OCI-LY7 (cell line): ENCODE results near the gene IL6R. TPM values are rescaled to one million over a fixed set of nuclear protein-coding genes. Genes with fewer than 3 reads are reported as not detected.

Experiments used
- BruUV-seq: library from RNA; stranded (reverse); fragments of 400-500 nt; replicated peaks from 2 replicates; lab custom pipeline; 2021; lab: Mats Ljungman, UMichigan
- CTCF ChIA-PET: fragments of 300-600 bp; sonication (Branson Sonifier 250); formaldehyde crosslinking; loops from one replicate; lab custom pipeline; 2022; ENCODE audit warnings: antibody characterized with exemption; ENCODE audit not compliant: unreplicated experiment; lab: Charles Lee
- POLR2A ChIA-PET: fragments of 300-600 bp; sonication (Branson Sonifier 250); formaldehyde crosslinking; loops from one replicate; lab custom pipeline; 2022; ENCODE audit warnings: antibody characterized with exemption; lab: Charles Lee
- DNase-seq: peaks from one replicate; pipeline ENCODE4 v3.0.0-alpha.2; 2015; ENCODE audit warnings: low spot score
- H2AFZ ChIP-seq: fragments of 200-600 bp; sonication (generic), shearing (Covaris generic); 2 replicates; pipeline ENCODE4 v1.6.1; 2014; ENCODE audit warnings: mild to moderate bottlenecking, antibody characterized with exemption, low read length, moderate library complexity
- H3K27ac ChIP-seq: fragments of 200-600 bp; sonication (generic); 2 replicates; pipeline ENCODE4 v1.5.1; 2014; ENCODE audit warnings: mixed run types, low read depth, mild to moderate bottlenecking, moderate library complexity, low read length, inconsistent platforms; ENCODE audit not compliant: poor library complexity, severe bottlenecking
- H3K36me3 ChIP-seq: fragments of 200-600 bp; sonication (generic); 2 replicates; pipeline ENCODE4 v1.6.1; 2014; ENCODE audit warnings: mild to moderate bottlenecking, antibody characterized with exemption, low read length, moderate library complexity, mixed read lengths; ENCODE audit not compliant: insufficient read depth
- H3K4me1 ChIP-seq: fragments of 200-600 bp; sonication (generic); 2 replicates; pipeline ENCODE4 v1.5.1; 2014; ENCODE audit warnings: mild to moderate bottlenecking, low read length; ENCODE audit not compliant: insufficient read depth, poor library complexity, severe bottlenecking
- H3K4me2 ChIP-seq: fragments of 200-600 bp; sonication (generic); 2 replicates; pipeline ENCODE4 v1.6.1; 2014; ENCODE audit warnings: mild to moderate bottlenecking, low read length
- H3K4me3 ChIP-seq: fragments of 200-600 bp; sonication (generic); 2 replicates; pipeline ENCODE4 v1.5.1; 2014; ENCODE audit warnings: mild to moderate bottlenecking, low read depth, low read length; ENCODE audit not compliant: poor library complexity, severe bottlenecking
- H3K79me2 ChIP-seq: fragments of 200-600 bp; sonication (generic); 2 replicates; pipeline ENCODE4 v1.6.1; 2016; ENCODE audit warnings: low read depth, mild to moderate bottlenecking, low read length, moderate library complexity, mixed read lengths; ENCODE audit not compliant: insufficient read depth
- H3K9me2 ChIP-seq: fragments of 200-600 bp; sonication (generic); 2 replicates; pipeline ENCODE4 v1.6.1; 2016; ENCODE audit warnings: mild to moderate bottlenecking, low read length, mixed read lengths; ENCODE audit not compliant: insufficient read depth
- H3K9me3 ChIP-seq: fragments of 200-600 bp; sonication (generic); 2 replicates; pipeline ENCODE4 v1.6.1; 2014; ENCODE audit warnings: mild to moderate bottlenecking, mixed run types, low read length, mixed read lengths
- H4K20me1 ChIP-seq: fragments of 200-600 bp; sonication (generic); 2 replicates; pipeline ENCODE4 v1.6.1; 2014; ENCODE audit warnings: mild to moderate bottlenecking, antibody characterized with exemption, low read length, moderate library complexity, mixed read lengths; ENCODE audit not compliant: insufficient read depth
- CTCF ChIP-seq: fragments of 200-600 bp; sonication (generic); conservative IDR thresholded peaks from 2 replicates; pipeline ENCODE4 v1.5.1; 2014; ENCODE audit warnings: mild to moderate bottlenecking, antibody characterized with exemption, low read length, moderate library complexity, mixed read lengths
- EZH2phosphoT487 ChIP-seq: fragments of 200-600 bp; sonication (generic); IDR thresholded peaks from 2 replicates; pipeline ENCODE4 v1.6.1; 2018; ENCODE audit warnings: low read depth, borderline replicate concordance, mild to moderate bottlenecking, mixed run types, antibody characterized with exemption, low read length, moderate library complexity, mixed read lengths
- intact Hi-C: fragments of 100-400 bp; cut with micrococcal nuclease; formaldehyde crosslinking; loops from one replicate; pipeline ENCODE4 v1.10.0; 2022; ENCODE audit not compliant: unreplicated experiment
- total RNA-seq, 2 experiments: library from RNA; depleted of rRNA in 1 of 2; stranded (reverse); fragments of >200 nt in 1 of 2; shearing (Covaris generic) in 1 of 2; gene quantifications; 2 replicates each; pipeline ENCODE4 v1.2.3, GENCODE V29; 2014 to 2022

Gene IL6R
- total RNA-seq, 2 experiments from 2014 or later = not detected

DNA sequence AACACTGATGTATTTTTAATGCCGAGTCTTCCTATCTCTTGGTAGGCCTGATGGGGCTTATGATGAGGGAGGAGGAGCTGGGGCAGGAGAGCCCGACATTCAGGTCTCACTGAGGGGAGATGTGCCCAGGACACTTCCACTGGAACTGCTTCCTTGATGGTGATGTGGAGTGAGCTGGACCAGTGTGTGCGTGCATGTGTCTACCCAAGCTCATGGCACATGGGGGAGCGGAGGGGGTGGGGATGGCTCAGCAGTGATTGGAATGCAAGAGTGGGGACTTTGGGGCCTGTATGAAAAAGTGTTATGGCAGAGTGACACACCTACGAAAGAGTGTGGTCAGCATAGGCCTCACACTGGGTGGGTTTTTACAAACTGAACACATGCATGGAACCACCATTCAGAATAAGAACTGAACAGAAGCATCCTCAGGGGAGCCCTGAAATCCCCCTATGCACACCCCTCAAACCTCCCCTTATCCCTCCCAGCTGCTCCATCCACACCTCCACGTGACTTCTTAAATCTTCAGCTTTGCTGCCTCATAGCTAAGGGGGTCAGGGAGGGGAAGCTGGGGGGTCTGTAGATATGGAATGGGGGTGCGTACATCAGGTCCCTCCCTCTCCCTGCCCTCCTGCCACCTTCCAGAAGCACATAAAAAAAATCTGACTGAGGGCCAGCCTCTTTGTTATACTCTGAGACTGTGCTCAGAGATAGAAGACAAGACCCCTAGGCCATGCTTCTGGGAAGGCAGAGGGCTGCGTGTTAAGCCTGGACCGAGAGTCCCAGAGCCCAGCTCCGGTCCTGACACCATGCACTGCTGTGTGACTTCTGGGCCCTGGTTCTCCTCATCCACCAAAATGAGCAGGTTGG, 11.6 kb downstream of the IL6R start:
- Histone ChIP-seq H3K4me2 (no peak overlapping the region), H3K79me2 (no peaks in the 10 kb centered on the region)
- BruUV-seq = no TSS peak

GRCh38 chr1:154417338-154417608, 12.1 kb downstream of the IL6R start:
- Histone ChIP-seq H3K9me2 (no peaks in the 10 kb centered on the region), H3K27ac (no peak overlapping the region), H3K9me3 (no peaks in the 10 kb centered on the region), H3K4me2 (no peak overlapping the region), H3K36me3 (no peaks in the 10 kb centered on the region), H3K4me1 (peaks cover 9% of the 10 kb centered on the region), H2AFZ (no peak overlapping the region), H3K79me2 (no peaks in the 10 kb centered on the region), H3K4me3 (no peak overlapping the region), H4K20me1 (no peaks in the 10 kb centered on the region)
- DNase-seq = no peak
- BruUV-seq = no TSS peak
- CTCF ChIA-PET = no interaction called here
- TF ChIP-seq EZH2phosphoT487 (no peak), CTCF (no peak)
- POLR2A ChIA-PET = interaction anchor here (0.5 kb wide), 1 partner anchor 9 kb away, joined by 3 read pairs; no protein-coding TSS in a partner anchor
- intact Hi-C loops = no loop called here

More for the DNA sequence above, 11.6 kb downstream of the IL6R start:
- TF ChIP-seq EZH2phosphoT487 = no peak
- no peak for TF ChIP-seq CTCF
- Histone ChIP-seq H2AFZ (no peak overlapping the region), H3K36me3 (no peaks in the 10 kb centered on the region), H3K9me3 (no peaks in the 10 kb centered on the region), H4K20me1 (no peaks in the 10 kb centered on the region), H3K9me2 (no peaks in the 10 kb centered on the region), H3K4me1 (peaks cover 9% of the 10 kb centered on the region), H3K27ac (no peak overlapping the region), H3K4me3 (no peak overlapping the region)
- no peak for DNase-seq
- POLR2A ChIA-PET = interaction anchor here (0.6 to 0.9 kb wide), 3 partner anchors 8 to 418 kb away, joined by 3 to 6 read pairs (median 5); no protein-coding TSS in a partner anchor
- CTCF ChIA-PET = interaction anchor here (0.5 kb wide), 1 partner anchor 1259 kb away, joined by 3 read pairs; no protein-coding TSS in a partner anchor
- intact Hi-C loops = no loop called here
